HepG2 (cell line): ENCODE measurements around the gene METRNL. TPM values are rescaled to one million over a fixed set of nuclear protein-coding genes. Genes with fewer than 3 reads are reported as not detected.

Experiments used
- ATAC-seq: fragments of 200-7000 bp; cut with Tn5 transposase; 3 replicates; pipeline ENCODE4 v1.9.1; 2020; ENCODE audit warnings: mild to moderate bottlenecking, moderate library complexity
- BruUV-seq: library from RNA; stranded (reverse); fragments of 400-500 nt; replicated peaks from 2 replicates; lab custom pipeline; 2021; lab: Mats Ljungman, UMichigan
- CTCF ChIA-PET: fragments of 300-600 bp; formaldehyde crosslinking; extraction: SDS; loops from one replicate; lab custom pipeline; 2021; ENCODE audit warnings: low total read pairs, inconsistent platforms, low intra/inter-chr PET ratio; lab: Yijun Ruan, JAX
- POLR2A ChIA-PET: fragments of 350-600 bp; sonication (Branson Sonifier 250); formaldehyde crosslinking; loops from one replicate; lab custom pipeline; 2020; ENCODE audit warnings: antibody characterized with exemption, inconsistent platforms; lab: Yijun Ruan, JAX
- DNase-seq: peaks from one replicate; pipeline ENCODE4 v3.0.0-alpha.2; 2015; ENCODE audit warnings: low spot score
- FAIRE-seq: peaks from 3 replicates; lab custom pipeline; 2011; peaks lifted over from hg19 to GRCh38; lab: Jason Lieb, UNC
- H2AFZ ChIP-seq: one replicate; pipeline ENCODE4 v1.6.1; 2011; ENCODE audit warnings: low read length, inconsistent platforms
- H3K27ac ChIP-seq: fragments of 300-600 bp; 3 replicates; pipeline ENCODE4 v1.8.0; 2011; ENCODE audit warnings: mixed run types, mild to moderate bottlenecking, mixed read lengths, low read length, inconsistent platforms; ENCODE audit not compliant: insufficient read depth; ENCODE audit errors: extremely low read length
- H3K27me3 ChIP-seq, 2 experiments: fragments of 200-600 bp in 1 of 2; 2 replicates in 1 of 2; 3 replicates in 1 of 2; pipeline versions ENCODE4 v1.6.0 to v1.8.0; 2011; ENCODE audit warnings: low read length in 2 of 2, mild to moderate bottlenecking in 2 of 2, moderate library complexity in 2 of 2, inconsistent platforms in 1 of 2; ENCODE audit not compliant: insufficient read depth in 2 of 2, control insufficient read depth in 1 of 2
- H3K36me3 ChIP-seq, 2 experiments: fragments of 200-600 bp in 1 of 2; replicated peaks in 1 of 2; 2 replicates in 1 of 2; 3 replicates in 1 of 2; pipeline versions ENCODE4 v1.5.1 to v1.8.0; 2011; ENCODE audit warnings: low read length in 2 of 2, inconsistent platforms in 1 of 2; ENCODE audit not compliant: insufficient read depth in 2 of 2, control insufficient read depth in 1 of 2
- H3K4me1 ChIP-seq: 2 replicates; pipeline ENCODE4 v1.5.1; 2012; ENCODE audit warnings: low read length, inconsistent platforms; ENCODE audit not compliant: insufficient read depth
- H3K4me2 ChIP-seq: 2 replicates; pipeline ENCODE4 v1.6.0; 2011; ENCODE audit warnings: low read depth, low read length, inconsistent platforms
- H3K4me3 ChIP-seq, 3 experiments: fragments of 200-600 bp in 1 of 3; sonication (generic), shearing (Covaris generic) in 1 of 3; replicated peaks in 1 of 3; 2 replicates each; pipeline ENCODE4 v1.5.1; 2011 to 2016; ENCODE audit warnings: low read length in 3 of 3, inconsistent platforms in 2 of 3, low read depth in 2 of 3, mild to moderate bottlenecking in 2 of 3, control low read depth in 1 of 3, mixed read lengths in 1 of 3; ENCODE audit not compliant: insufficient read depth in 1 of 3
- H3K79me2 ChIP-seq: one replicate; pipeline ENCODE4 v1.6.1; 2011; ENCODE audit warnings: low read length, inconsistent platforms; ENCODE audit not compliant: insufficient read depth
- H3K9ac ChIP-seq: 2 replicates; pipeline ENCODE4 v1.6.0; 2011; ENCODE audit warnings: mild to moderate bottlenecking, low read depth, low read length, inconsistent platforms; ENCODE audit not compliant: insufficient read depth
- H3K9me3 ChIP-seq: 2 replicates; pipeline ENCODE4 v1.5.1; 2012; ENCODE audit warnings: mild to moderate bottlenecking, low read length
- H4K20me1 ChIP-seq: 2 replicates; pipeline ENCODE4 v1.6.0; 2011; ENCODE audit warnings: inconsistent platforms, mild to moderate bottlenecking, low read length, moderate library complexity; ENCODE audit not compliant: insufficient read depth
- SAP130 ChIP-seq: IDR thresholded peaks from 2 replicates; pipeline ENCODE4 v1.6.1; 2016; ENCODE audit warnings: low read depth
- ZNF670 ChIP-seq: sonication (generic); formaldehyde crosslinking; IDR thresholded peaks from 2 replicates; pipeline ENCODE4 v1.8.0; 2022; ENCODE audit warnings: mild to moderate bottlenecking, missing genetic modification reagents, borderline replicate concordance
- WGBS: methylation state at CpG from one replicate; pipeline ENCODE4 v1.1.6; 2017; ENCODE audit warnings: low lambda C conversion rate; 5-methylcytosine and 5-hydroxymethylcytosine counted together
- in situ Hi-C: cut with HindIII; loops from 2 replicates; pipeline ENCODE4 v1.10.0; 2017; ENCODE audit warnings: low pct_unique_long_range_greater_than_20kb; ENCODE audit not compliant: extremely low pct_ligation_motif_present
- intact Hi-C: fragments of 100-400 bp; cut with micrococcal nuclease; formaldehyde crosslinking; loops from one replicate; pipeline ENCODE4 v1.10.0; 2022; ENCODE audit not compliant: unreplicated experiment
- polyA plus RNA-seq, 8 experiments: library from polyadenylated mRNA; depleted of rRNA in 3 of 8; stranded (reverse) in 7 of 8; unstranded in 1 of 8; fragments of >200 nt; fragmentation: Illumina TruSeq in 4 of 8; extraction: Trizol in 4 of 8; gene quantifications; 2 replicates each; pipeline versions ENCODE4 v1.2.1 to v1.2.3, GENCODE V29; 2011 to 2016; ENCODE audit warnings: low read depth in 4 of 8, missing spikeins in 1 of 8, mixed read lengths in 1 of 8; ENCODE audit not compliant: insufficient read depth in 1 of 8
- total RNA-seq, 5 experiments: library from RNA; depleted of rRNA; stranded (reverse); fragments of >200 nt; fragmentation: Illumina TruSeq; extraction: Trizol; gene quantifications; 2 replicates each; pipeline ENCODE4 v1.2.3, GENCODE V29; 2016; ENCODE audit warnings: low read depth in 1 of 5
- TF ChIP-seq, protein P1 (sequence below): sonication (generic); formaldehyde crosslinking; IDR thresholded peaks from 2 replicates; pipeline ENCODE4 v1.4.0; 2020; ENCODE audit warnings: missing genetic modification reagents

Gene METRNL
- total and polyA plus RNA-seq, 2 of the 13 experiments (the other 11 are each of a cell fraction or from before 2014, with no cell fraction given), result 0.66 to 0.84 TPM

DNA sequence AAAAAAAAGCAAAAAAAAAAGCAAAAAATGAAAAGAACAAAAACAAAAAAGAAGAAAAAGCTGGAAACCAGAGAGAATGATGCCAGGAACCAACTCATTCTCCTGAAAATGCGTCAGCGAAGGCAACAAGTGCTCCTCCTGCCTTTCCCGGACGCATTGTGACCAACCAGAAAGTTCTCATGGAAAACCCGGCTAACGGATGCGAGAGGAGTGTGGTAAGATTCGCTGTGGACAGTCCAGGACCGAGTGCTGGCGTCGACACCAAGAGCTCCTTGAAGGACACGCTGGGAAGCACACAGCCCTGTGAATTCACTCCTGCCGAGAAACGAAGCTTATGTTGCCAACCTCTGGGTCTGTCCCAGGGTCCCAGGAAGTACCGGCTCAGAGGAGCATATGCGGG is 43.4 kb downstream of the METRNL start:
- ChIA-PET CTCF (no interaction called here), POLR2A (interaction anchor here (1.6 kb wide), 1 partner anchor 28 kb away, joined by 3 read pairs; no protein-coding TSS in a partner anchor)
- Histone ChIP-seq H3K4me1 (peaks cover 14% of the 10 kb centered on the region; the same call in 1 of the 2 replicates), H3K27me3 (peaks cover 12 to 68% of the 10 kb centered on the region in 2 experiments; a peak in 4 of 5 replicates), H2AFZ (no peak overlapping the region), H3K79me2 (no peaks in the 10 kb centered on the region), H3K27ac (no peak overlapping the region), H3K9me3 (no peaks in the 10 kb centered on the region), H3K36me3 (no peaks in the 10 kb centered on the region), H3K4me3 (no peak overlapping the region), H3K4me2 (no peak overlapping the region), H4K20me1 (0 out of 2 replicates have a peak, but pooled peaks cover 2% of the 10 kb centered on the region), H3K9ac (no peak overlapping the region)
- ATAC-seq, result no peak
- no peak for TF ChIP-seq ZNF670
- TF ChIP-seq, protein P1, sequence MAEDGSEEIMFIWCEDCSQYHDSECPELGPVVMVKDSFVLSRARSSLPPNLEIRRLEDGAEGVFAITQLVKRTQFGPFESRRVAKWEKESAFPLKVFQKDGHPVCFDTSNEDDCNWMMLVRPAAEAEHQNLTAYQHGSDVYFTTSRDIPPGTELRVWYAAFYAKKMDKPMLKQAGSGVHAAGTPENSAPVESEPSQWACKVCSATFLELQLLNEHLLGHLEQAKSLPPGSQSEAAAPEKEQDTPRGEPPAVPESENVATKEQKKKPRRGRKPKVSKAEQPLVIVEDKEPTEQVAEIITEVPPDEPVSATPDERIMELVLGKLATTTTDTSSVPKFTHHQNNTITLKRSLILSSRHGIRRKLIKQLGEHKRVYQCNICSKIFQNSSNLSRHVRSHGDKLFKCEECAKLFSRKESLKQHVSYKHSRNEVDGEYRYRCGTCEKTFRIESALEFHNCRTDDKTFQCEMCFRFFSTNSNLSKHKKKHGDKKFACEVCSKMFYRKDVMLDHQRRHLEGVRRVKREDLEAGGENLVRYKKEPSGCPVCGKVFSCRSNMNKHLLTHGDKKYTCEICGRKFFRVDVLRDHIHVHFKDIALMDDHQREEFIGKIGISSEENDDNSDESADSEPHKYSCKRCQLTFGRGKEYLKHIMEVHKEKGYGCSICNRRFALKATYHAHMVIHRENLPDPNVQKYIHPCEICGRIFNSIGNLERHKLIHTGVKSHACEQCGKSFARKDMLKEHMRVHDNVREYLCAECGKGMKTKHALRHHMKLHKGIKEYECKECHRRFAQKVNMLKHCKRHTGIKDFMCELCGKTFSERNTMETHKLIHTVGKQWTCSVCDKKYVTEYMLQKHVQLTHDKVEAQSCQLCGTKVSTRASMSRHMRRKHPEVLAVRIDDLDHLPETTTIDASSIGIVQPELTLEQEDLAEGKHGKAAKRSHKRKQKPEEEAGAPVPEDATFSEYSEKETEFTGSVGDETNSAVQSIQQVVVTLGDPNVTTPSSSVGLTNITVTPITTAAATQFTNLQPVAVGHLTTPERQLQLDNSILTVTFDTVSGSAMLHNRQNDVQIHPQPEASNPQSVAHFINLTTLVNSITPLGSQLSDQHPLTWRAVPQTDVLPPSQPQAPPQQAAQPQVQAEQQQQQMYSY, result peak; percentile 58; the same call in 1 of the 2 replicates
- TF ChIP-seq SAP130 (CRISPR knock-in tag), result no peak
- intact Hi-C loops (no loop called here), in situ Hi-C loops (no loop called here)
- FAIRE-seq, result no peak
- 49% methylated on average over 16 of the region's 16 CpGs for WGBS
- BruUV-seq, result no TSS peak
- DNase-seq, result no peak
